ENCODE data around the gene CRIP2.

DNA sequence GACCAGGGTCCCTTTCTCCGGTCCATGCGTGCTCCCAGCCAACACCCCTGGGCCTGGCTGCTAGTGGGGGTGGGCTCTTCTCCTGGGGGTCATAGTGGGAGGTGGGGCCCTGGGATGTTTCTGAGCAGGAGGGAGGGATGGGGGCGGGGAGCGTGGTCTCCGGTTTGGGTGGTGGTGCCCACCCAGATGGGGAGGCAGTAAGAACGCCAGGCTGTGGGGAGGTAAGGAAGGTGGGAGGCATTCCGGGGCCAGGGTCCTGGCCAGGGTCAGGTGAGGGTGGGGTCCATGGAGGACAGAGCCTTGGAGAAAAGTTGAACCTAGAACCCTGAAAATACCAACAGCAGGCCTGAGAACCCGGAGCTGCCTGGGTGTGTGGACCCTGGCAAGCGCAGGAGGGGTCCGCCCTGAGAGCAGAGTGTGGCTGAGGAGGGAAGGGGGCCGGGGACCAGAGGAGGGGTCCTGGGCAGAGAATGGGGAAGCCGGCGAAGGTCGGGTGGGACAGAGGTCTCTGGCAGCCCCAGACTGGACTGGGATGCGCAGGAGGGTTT lies 5.7 kb downstream of the CRIP2 start:
- TF ChIP-seq EZH2 (IDR thresholded peaks at IDR 0.05) (no peak), POLR2AphosphoS5 (IDR thresholded peaks at IDR 0.05; ENCODE audit: borderline replicate concordance, low read depth, low read length) (no peak)
